Islet of Langerhans (tissue), 1 donor: ENCODE results near the gene DUOX1.

Experiments used
- FAIRE-seq: peaks from one replicate; lab custom pipeline; 2011; peaks lifted over from hg19 to GRCh38; lab: Jason Lieb, UNC

Gene DUOX1

DNA sequence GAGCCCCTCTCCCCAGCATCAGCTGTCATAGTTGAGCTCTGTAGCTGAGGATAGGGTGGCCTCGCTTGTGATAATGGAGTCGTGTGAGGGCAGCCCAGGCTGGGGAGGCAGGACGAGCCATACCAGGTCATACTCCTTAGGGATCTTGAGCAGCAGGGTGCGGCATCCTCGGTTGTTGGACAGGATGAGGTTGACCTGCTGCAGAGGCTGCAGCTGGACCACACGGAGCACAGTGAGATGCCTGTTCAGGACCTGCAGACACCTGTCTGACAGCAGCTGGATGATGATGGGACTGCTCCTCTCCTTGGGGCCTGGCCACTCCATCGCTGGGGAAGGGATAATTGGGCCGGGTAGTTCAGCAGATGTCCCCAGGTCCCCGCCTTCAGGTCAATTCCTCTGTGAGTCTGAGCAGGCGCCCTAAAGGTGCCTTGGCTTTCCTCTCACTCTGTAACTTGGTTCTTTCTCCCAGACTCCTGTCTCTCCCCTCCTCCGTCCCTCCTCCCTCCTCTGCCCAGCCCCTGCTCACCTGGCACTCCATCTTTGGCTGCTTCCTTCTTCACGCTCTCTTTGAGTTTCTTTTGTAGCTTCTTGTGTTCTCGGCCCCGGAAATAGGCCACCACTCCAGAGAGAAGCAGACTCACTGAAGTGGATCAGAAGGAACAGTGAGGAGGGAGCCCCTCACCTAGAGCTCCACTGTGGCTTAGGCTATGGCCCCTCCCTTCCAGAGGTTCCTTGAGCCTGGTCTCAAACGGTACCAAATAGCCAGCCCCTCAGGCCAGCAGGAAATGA, 23.6 kb upstream of the DUOX1 start:
- FAIRE-seq = no peak

DNA sequence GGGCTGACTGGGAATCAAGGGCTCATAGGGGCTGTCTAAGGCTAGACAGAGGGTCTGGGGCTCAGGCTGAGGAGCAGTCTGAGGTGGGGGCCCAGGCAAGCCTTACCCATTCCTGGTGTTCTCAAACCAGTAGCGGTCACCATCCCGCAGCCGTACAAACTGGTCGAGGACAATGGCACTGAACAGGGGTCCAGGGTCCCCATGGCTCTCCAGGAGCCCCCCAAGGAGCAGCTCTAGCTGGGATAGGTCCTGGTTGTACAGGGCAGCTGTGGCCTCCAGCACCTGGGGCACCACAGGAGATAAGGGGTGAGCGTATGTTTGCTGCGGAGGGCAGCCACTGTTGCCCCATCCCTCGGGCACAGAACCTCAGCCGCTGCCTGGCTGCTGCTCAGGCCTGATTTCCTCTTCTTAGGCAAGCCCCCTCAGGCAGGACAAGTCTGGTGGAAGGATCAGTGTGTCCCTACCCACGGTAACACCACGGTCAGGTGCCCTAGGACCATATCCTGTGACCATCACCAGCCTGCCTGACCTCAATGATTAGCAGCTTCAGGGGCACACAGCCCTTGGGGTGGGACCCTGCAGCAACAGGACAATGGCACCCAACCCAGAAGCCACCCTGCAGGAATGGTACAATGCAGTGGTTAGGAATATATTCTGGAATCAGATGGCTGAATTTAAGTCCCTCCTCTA, 21.7 kb upstream of the DUOX1 start:
- no peak for FAIRE-seq

GRCh38 chr15:45110256-45110820, 19.5 kb upstream of the DUOX1 start:
- no peak for FAIRE-seq

DNA sequence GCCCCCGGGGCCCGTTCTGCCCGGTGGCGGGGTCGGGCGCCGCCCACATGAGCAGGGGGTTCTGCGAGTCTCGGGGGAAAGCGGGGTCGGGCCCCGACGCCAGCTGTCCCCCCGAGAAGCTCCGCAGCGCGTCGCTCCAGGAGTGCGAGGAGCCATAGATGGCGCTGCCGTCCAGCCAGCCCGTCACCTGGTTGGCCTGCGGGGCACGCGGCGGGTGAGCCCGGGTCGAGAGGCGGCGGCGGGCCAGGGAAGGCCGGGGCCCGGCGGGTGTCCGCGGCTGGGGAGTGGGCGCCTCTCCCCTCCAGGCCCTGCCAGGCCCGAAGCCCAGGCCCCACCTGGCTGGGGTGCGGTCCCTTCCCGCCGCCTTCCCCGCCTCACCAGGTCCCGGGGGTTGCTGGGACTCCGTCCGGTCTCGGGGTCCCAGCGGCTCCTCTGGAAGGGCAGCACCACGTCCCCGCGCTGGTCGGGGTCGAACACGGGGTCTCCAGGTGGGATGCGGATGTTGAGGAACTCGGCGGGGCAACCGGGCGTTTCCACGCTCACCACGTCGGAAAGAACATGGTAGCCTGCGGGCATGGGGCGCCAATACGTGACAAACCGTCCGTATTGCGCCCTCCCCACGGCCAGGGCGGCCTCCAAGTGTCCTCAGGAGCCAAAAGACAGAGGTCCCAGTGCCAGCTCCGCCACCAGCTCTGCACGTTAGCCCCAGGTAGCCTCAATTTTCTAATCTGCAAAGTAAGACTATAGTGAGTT, 18.2 kb upstream of the DUOX1 start:
- no peak for FAIRE-seq

DNA sequence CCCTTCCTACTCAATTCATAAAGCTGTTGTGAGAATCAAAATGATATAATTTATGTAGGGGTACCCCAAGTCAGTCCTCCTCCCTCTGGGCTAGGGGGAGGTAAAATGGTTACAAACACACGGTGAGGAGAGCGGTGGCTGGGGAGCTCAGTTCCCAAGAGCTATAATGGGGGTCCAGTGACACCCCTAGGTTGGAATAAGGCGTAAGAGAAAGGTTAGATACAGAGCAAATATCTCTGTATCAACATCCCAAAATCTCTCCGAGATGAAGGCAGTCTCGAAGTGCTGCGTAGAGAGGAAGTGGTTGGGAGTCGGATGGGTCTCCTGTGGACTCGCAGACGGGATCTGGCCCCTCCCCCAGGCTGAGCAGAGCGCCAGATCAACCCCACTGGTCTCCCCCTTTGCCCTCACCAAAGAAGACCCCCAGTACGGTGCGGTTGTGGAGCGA, 17.6 kb upstream of the DUOX1 start:
- FAIRE-seq = no peak

DNA sequence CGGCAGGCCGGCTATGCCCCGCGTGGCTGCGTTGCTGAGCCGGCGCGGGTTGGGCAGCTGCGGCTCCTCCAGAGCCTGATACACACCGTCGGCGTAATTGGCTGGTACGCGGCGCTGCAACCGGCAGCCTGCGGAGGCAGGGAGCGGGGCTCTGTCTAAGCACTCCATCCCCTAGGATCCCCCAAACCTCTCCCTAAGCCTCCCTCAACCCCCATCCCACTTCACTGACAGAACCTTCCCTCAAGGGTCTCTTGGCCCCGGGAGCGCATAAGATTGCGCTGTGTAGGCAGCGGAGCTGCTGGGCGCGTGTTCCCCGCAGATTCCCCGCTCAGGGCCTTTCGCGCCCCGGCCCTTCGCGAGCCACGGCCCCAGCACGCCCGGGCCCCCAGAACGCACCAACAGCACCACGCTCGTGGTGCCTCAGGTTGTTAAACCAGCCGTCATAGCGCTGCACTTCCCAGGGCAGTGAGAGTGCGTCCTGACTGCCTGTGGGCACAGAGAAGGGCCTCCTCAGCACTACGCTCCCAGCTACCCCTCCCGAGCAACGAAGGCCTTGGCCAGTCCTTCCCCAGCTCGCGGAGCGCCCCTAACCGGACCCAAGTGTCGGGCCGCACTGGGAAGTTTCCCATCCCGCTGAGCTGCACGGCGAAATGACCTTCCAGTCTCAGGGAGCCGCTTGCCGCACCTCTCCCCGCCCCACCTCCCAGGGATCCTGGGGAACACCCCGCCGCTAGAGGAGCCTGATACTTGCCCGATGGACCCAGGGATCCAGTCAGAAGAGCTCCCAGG, 17.0 kb upstream of the DUOX1 start:
- no peak for FAIRE-seq

- no peak for FAIRE-seq
These were observed 16.3 kb upstream of the DUOX1 start for GRCh38 chr15:45113380-45113990.

DNA sequence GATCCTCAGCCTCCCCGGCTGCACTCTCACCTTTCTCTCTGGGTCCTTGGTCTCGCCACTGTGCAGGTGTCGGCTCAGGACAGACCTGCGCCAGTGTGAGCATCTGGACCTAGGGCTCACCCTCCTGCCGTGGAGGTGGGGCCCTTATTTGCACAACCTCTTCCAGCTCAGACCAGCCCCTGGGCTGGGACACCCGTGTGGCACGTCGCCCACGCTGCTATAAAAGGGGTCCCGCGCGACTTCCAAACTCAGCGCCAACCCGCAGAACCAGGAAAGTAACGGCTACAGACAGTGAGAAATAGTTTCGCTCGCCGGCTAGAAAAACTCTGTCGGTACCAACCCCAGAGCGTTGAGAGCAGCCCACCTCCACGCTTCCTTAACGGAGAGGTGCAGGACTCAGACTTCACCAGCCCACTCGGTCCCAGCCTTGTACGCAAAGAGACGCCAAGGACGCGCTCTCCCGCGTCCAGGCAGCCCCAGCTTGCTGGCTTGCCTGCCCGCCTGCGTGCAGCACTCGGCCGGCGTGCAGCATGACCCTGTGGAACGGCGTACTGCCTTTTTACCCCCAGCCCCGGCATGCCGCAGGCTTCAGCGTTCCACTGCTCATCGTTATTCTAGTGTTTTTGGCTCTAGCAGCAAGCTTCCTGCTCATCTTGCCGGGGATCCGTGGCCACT, 15.6 kb upstream of the DUOX1 start, which contains the start of the genes DUOX2 and DUOXA2:
TSS of gene DUOX2 (minus strand) at position 97 of the 675 bp plus-strand sequence. CDS start 761 bp downstream, outside the sequence.
TSS of gene DUOXA2 (plus strand) at position 251 of the 675 bp plus-strand sequence. CDS start at position 531, 280 bp downstream.
- FAIRE-seq = no peak

DNA sequence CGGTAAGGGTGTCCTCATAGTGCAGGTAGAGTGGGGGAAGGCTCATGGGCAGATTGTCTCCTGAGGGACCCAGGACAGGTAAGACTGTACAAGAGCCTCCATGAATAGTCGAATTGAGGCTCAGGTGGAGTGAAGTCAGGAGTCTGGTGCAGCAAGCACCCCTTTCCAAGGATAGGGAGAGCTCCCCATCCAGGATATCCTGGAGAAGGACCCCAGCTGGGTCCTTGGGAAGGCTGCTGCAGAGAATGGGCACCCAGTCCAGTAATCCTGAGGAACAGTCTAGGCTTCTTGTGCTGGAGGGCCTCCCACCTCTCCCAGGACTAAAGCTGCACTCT, 15.1 kb upstream of the DUOX1 start:
- FAIRE-seq = no peak

DNA sequence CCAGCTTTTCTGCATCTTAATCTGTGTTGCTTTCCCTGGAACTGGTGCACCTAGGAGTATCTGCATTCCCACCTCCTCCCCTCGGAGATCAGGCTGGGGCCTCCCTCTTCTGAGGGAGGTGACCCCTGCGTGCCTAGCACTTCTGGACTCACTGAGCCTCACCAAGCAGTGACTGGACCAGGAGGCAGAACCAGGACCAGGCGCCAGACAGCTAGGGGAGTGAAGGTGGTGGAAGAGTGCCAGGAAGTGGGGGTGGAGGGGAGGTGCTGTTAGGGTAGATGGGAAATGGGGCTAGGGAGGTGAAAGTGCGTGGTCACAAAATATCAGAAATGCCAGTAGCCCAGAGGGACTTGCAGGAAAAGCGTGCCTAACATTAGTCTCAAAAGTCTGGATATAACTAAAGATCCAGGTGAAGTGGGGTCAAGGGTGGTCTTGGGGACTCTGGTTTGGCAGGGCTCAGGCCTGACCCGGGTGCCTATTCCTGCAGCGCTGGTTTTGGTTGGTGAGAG, 14.4 kb upstream of the DUOX1 start:
- FAIRE-seq = no peak

- no peak for FAIRE-seq
These were observed 13.8 kb upstream of the DUOX1 start for GRCh38 chr15:45116006-45116481.

GRCh38 chr15:45116482-45117307, 13.1 kb upstream of the DUOX1 start:
- no peak for FAIRE-seq

DNA sequence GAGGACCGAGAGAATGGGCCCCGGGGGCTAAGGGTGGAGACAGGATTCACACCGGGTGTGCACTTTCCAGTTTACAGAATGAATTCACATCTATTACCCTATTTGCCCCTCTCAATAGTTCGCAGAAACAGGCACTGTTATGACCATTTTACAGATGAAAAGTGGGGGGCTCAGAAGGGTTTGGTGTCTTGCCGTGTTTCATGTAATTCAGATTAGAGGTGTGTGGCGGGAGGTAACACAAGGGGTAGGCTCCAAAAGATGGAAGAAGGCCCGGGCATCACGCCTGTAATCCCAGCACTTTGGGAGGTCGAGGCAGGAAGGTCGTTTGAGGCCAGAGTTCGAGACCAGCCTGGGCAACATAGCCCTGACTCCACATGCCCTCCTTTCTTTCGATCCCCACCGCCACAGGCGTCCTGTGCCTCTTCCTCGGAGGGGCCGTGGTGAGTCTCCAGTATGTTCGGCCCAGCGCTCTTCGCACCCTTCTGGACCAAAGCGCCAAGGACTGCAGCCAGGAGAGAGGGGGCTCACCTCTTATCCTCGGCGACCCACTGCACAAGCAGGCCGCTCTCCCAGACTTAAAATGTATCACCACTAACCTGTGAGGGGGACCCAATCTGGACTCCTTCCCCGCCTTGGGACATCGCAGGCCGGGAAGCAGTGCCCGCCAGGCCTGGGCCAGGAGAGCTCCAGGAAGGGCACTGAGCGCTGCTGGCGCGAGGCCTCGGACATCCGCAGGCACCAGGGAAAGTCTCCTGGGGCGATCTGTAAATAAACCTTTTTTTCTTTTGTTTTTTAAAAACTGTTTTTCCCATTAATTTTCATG, 12.3 kb upstream of the DUOX1 start:
- no peak for FAIRE-seq

DNA sequence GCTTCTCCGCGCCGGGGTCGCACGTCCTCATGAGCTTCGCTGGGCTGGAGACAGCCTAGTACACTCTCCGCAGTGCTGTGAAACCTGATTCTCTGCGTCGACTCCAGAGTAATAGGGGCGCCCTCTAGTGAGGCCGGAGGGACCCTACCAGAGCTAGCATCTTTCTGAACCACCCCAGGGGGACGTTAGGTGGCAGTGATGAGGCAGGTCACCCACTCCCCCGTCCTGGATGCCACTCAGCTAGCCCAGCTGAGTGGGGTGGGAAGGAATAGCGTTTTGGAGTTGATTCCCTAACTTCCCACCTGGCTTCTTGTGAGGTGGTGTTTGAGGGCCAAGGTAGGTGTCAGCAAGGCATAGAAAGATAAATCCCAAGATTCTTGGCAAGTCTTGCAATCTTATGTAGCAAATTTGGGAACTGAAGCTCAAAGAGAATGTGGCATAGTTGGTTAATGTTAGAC, 11.6 kb upstream of the DUOX1 start:
- no peak for FAIRE-seq

- no peak for FAIRE-seq
These were observed 10.8 kb upstream of the DUOX1 start for GRCh38 chr15:45118996-45119395.

DNA sequence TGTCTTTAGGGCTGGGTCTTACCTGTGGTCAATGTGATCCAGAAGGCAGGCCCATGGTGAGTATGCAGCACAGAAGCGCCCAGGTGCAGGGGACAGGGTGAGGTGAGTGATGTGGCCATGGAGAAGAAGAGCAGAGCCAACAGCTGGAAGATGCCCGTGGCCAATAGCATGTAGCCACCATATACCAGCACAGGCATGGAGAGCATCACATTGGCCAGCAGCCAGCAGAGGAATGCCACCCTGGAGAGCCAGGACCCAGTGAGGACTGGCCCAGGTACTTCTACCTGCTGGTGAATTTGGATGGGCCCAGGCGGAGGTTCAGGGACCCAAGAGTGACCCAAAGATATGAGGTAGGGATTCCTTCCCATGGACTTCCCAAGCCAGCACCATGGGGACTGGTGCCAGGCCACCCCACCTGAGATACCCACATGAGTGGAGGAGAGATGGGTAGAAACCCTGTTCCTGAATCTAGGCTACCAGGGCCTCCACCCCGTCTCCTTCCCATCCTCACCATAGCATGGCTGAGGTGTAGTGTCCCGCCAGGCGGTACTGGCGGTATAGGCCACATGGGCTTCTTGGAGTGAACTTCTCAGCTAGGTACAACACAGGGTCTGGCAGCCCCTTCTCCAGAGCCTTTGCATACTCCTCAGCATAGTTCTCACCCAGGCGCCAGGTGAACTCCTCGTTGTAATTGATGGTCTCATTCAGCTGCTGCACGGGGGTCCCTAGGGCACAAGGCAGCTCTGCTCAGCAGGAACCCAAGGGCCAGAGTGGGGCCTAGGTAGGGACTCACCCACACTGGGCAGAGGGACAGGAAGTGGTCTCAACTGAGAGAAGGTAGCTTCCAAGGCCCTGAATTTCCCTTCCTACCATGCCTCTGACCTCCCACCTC, 9.5 kb upstream of the DUOX1 start:
- FAIRE-seq = no peak

DNA sequence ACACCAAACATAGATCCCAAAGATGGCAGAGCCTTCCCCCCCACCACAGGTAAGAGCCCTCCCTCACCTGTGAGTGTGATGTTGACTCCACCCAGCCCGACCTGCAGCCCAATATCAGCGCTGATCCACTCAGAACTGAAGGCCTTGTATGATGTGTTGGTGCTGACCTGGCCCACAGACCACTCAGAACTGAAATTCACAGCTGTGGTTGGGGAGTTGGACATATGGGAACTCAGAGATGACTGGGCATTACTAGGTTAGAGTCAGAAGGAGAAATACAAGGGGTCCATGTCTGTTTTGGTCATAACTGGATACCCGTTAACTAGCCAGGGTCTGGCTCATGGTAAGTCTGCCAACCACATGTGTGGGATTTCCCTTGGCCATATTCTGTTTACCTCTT, 8.8 kb upstream of the DUOX1 start:
- FAIRE-seq = no peak
